ENCODE data around the gene SLC30A7.
"Not testable (repeated sequence)": the region's sequence is repeated elsewhere in the genome, so short reads cannot be mapped to it uniquely, and the experiment has no call there.

Gene SLC30A7

GRCh38 chr1:100889869-100890482, 5.9 kb upstream of the SLC30A7 start:
- H3K4me1 ChIP-seq (ENCODE audit: control insufficient read depth in 1 of 2, insufficient read depth in 2 of 2, low read length in 2 of 2); H3K4me3 ChIP-seq (ENCODE audit: low read depth in 1 of 2, low read length in 2 of 2); H3K36me3 ChIP-seq (ENCODE audit: control insufficient read depth in 1 of 2, insufficient read depth in 2 of 2, low read length in 2 of 2); H3K27me3 ChIP-seq (ENCODE audit: control insufficient read depth in 1 of 2, insufficient read depth in 2 of 2, low read length in 2 of 2); H3K27ac ChIP-seq (ENCODE audit: low read depth, low read length); H3K9ac ChIP-seq (ENCODE audit: low read depth in 1 of 2, low read length in 2 of 2): not testable (repeated sequence)
- H3K9me3 ChIP-seq (ENCODE audit: control insufficient read depth in 1 of 2, low read length in 2 of 2), result peaks cover 11 to 12% of the 10 kb centered on the region in 2 donors

- Histone ChIP-seq H3K36me3 (ENCODE audit: control insufficient read depth in 1 of 2, insufficient read depth in 2 of 2, low read length in 2 of 2) (peaks cover 0 to 2% of the 10 kb centered on the region in 2 donors), H3K4me3 (ENCODE audit: low read depth in 1 of 2, low read length in 2 of 2) (no peak overlapping the region), H3K9ac (ENCODE audit: low read depth in 1 of 2, low read length in 2 of 2) (no peak overlapping the region), H3K4me1 (ENCODE audit: control insufficient read depth in 1 of 2, insufficient read depth in 2 of 2, low read length in 2 of 2) (no peaks in the 10 kb centered on the region), H3K9me3 (ENCODE audit: control insufficient read depth in 1 of 2, low read length in 2 of 2) (peaks cover 11 to 12% of the 10 kb centered on the region in 2 donors), H3K27ac (ENCODE audit: low read depth, low read length) (no peak overlapping the region), H3K27me3 (ENCODE audit: control insufficient read depth in 1 of 2, insufficient read depth in 2 of 2, low read length in 2 of 2) (no peaks in the 10 kb centered on the region)
Observed at GRCh38 chr1:100891380-100891779, 4.5 kb upstream of the SLC30A7 start.

DNA sequence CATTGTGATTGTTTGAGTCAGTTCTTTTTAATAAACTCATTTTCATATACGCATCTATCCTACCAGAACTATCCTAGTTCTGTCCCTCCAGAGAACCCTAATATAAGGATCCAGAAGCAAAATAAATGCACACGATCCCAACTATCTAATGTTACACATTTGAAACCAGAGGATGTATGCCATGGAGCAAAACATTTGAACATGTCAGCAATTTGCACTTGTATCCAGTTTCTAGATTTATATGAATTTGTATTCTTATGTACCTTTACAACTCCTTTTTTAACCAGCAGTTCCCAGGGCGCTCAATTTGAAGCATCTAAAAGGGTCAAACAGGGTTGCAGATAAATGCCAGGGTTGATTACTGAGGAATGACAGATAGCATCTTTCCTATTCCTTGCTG, 3.3 kb upstream of the SLC30A7 start:
- peaks cover 9 to 10% of the 10 kb centered on the region in 2 donors for H3K4me1 ChIP-seq (ENCODE audit: control insufficient read depth in 1 of 2, insufficient read depth in 2 of 2, low read length in 2 of 2)
- no peak overlapping the region for H3K9ac ChIP-seq (ENCODE audit: low read depth in 1 of 2, low read length in 2 of 2)
- H3K4me3 ChIP-seq (ENCODE audit: low read depth in 1 of 2, low read length in 2 of 2), result no peak overlapping the region
- no peak overlapping the region for H3K27ac ChIP-seq (ENCODE audit: low read depth, low read length)
- no peaks in the 10 kb centered on the region for H3K36me3 ChIP-seq (ENCODE audit: control insufficient read depth in 1 of 2, insufficient read depth in 2 of 2, low read length in 2 of 2)
- H3K27me3 ChIP-seq (ENCODE audit: control insufficient read depth in 1 of 2, insufficient read depth in 2 of 2, low read length in 2 of 2), result no peaks in the 10 kb centered on the region
- H3K9me3 ChIP-seq (ENCODE audit: control insufficient read depth in 1 of 2, low read length in 2 of 2), result peaks cover 11 to 12% of the 10 kb centered on the region in 2 donors

GRCh38 chr1:100893718-100894117, 2.2 kb upstream of the SLC30A7 start:
- Histone ChIP-seq H3K36me3 (ENCODE audit: control insufficient read depth in 1 of 2, insufficient read depth in 2 of 2, low read length in 2 of 2) (peaks cover 0 to 3% of the 10 kb centered on the region in 2 donors), H3K4me1 (ENCODE audit: control insufficient read depth in 1 of 2, insufficient read depth in 2 of 2, low read length in 2 of 2) (peaks cover 17 to 18% of the 10 kb centered on the region in 2 donors), H3K9ac (ENCODE audit: low read depth in 1 of 2, low read length in 2 of 2) (peak overlapping the region in 1 of 2 donors; percentile 13), H3K27ac (ENCODE audit: low read depth, low read length) (no peak overlapping the region), H3K9me3 (ENCODE audit: control insufficient read depth in 1 of 2, low read length in 2 of 2) (peaks cover 11 to 12% of the 10 kb centered on the region in 2 donors), H3K27me3 (ENCODE audit: control insufficient read depth in 1 of 2, insufficient read depth in 2 of 2, low read length in 2 of 2) (no peaks in the 10 kb centered on the region), H3K4me3 (ENCODE audit: low read depth in 1 of 2, low read length in 2 of 2) (peak overlapping the region in 1 of 2 donors; percentile 98)

- H3K4me3 ChIP-seq (ENCODE audit: low read depth in 1 of 2, low read length in 2 of 2), result peak within 1 kb of the TSS; percentile 96 to 98
- H3K27ac ChIP-seq (ENCODE audit: low read depth, low read length), result peak within 1 kb of the TSS; percentile 90
- H3K4me1 ChIP-seq (ENCODE audit: control insufficient read depth in 1 of 2, insufficient read depth in 2 of 2, low read length in 2 of 2), result peaks cover 17 to 18% of the 10 kb centered on the region in 2 donors
- H3K9me3 ChIP-seq (ENCODE audit: control insufficient read depth in 1 of 2, low read length in 2 of 2), result peaks cover 3 to 5% of the 10 kb centered on the region in 2 donors
- H3K9ac ChIP-seq (ENCODE audit: low read depth in 1 of 2, low read length in 2 of 2), result peak within 1 kb of the TSS; percentile 63 to 93
- H3K27me3 ChIP-seq (ENCODE audit: control insufficient read depth in 1 of 2, insufficient read depth in 2 of 2, low read length in 2 of 2), result no peaks in the 10 kb centered on the region
- H3K36me3 ChIP-seq (ENCODE audit: control insufficient read depth in 1 of 2, insufficient read depth in 2 of 2, low read length in 2 of 2), result peaks cover 3 to 13% of the 10 kb centered on the region in 2 donors
Observed at GRCh38 chr1:100894603-100895539, 1.0 kb upstream of the SLC30A7 start, which contains the start of gene EXTL2. Gene EXTL2, minus strand, starts transcription at chr1:100894842. Its CDS starts 6,085 bp downstream, at chr1:100888757.

GRCh38 chr1:100896481-100896982, 642 bp downstream of the SLC30A7 start:
- Histone ChIP-seq H3K4me1 (ENCODE audit: control insufficient read depth in 1 of 2, insufficient read depth in 2 of 2, low read length in 2 of 2) (peaks cover 17 to 18% of the 10 kb centered on the region in 2 donors), H3K4me3 (ENCODE audit: low read depth in 1 of 2, low read length in 2 of 2) (peak overlapping the region; percentile 96 to 98), H3K27ac (ENCODE audit: low read depth, low read length) (peak overlapping the region; percentile 76), H3K36me3 (ENCODE audit: control insufficient read depth in 1 of 2, insufficient read depth in 2 of 2, low read length in 2 of 2) (peaks cover 5 to 18% of the 10 kb centered on the region in 2 donors), H3K27me3 (ENCODE audit: control insufficient read depth in 1 of 2, insufficient read depth in 2 of 2, low read length in 2 of 2) (no peaks in the 10 kb centered on the region), H3K9ac (ENCODE audit: low read depth in 1 of 2, low read length in 2 of 2) (peak overlapping the region; percentile 79 to 93), H3K9me3 (ENCODE audit: control insufficient read depth in 1 of 2, low read length in 2 of 2) (no peaks in the 10 kb centered on the region)

DNA sequence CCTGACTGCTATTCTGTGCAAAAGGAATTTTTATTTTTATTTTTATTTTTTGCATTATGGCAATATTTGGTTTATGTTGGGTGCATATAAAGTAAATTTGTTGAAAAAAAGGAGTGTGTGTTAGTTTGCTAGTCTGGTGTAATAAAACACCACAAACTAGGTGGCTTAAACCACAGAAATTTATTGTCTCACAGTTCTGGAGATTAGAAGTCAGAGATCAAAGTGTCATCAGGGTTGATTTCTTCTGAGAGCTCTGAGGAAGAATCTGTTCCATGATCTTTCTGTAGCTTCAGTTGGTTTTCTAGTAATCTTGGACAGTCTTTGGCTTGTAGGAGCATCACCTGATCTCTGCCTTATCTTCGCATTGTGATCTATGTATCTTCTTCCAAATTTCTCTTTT, 6.5 kb downstream of the SLC30A7 start:
- H3K27me3 ChIP-seq (ENCODE audit: control insufficient read depth in 1 of 2, insufficient read depth in 2 of 2, low read length in 2 of 2), result no peaks in the 10 kb centered on the region
- no peak overlapping the region for H3K27ac ChIP-seq (ENCODE audit: low read depth, low read length)
- no peak overlapping the region for H3K4me3 ChIP-seq (ENCODE audit: low read depth in 1 of 2, low read length in 2 of 2)
- peaks cover 10 to 14% of the 10 kb centered on the region in 2 donors for H3K4me1 ChIP-seq (ENCODE audit: control insufficient read depth in 1 of 2, insufficient read depth in 2 of 2, low read length in 2 of 2)
- peaks cover 24 to 43% of the 10 kb centered on the region in 2 donors for H3K36me3 ChIP-seq (ENCODE audit: control insufficient read depth in 1 of 2, insufficient read depth in 2 of 2, low read length in 2 of 2)
- H3K9ac ChIP-seq (ENCODE audit: low read depth in 1 of 2, low read length in 2 of 2), result no peak overlapping the region
- H3K9me3 ChIP-seq (ENCODE audit: control insufficient read depth in 1 of 2, low read length in 2 of 2), result no peaks in the 10 kb centered on the region

DNA sequence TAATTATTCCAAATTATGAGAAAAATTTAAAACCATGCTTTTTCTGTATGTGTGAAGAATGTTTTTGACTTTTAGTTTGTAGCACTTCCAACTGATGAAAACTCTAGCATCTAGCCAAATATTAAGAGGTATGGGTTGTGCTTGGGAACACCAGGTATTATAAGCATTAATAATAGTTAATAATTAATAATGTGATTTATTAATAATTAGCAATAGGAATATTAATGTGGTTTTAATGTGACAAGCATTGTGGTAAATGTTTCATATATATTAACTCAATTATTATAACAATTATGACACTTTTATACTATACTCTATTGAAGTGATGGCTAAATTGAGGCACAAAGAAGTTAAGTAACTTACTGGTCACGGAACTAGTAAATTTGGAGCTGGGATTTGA, 7.9 kb downstream of the SLC30A7 start:
- H3K4me3 ChIP-seq (ENCODE audit: low read depth in 1 of 2, low read length in 2 of 2), result no peak overlapping the region
- peaks cover 27 to 48% of the 10 kb centered on the region in 2 donors for H3K36me3 ChIP-seq (ENCODE audit: control insufficient read depth in 1 of 2, insufficient read depth in 2 of 2, low read length in 2 of 2)
- H3K4me1 ChIP-seq (ENCODE audit: control insufficient read depth in 1 of 2, insufficient read depth in 2 of 2, low read length in 2 of 2), result peaks cover 0 to 4% of the 10 kb centered on the region in 2 donors
- no peaks in the 10 kb centered on the region for H3K9me3 ChIP-seq (ENCODE audit: control insufficient read depth in 1 of 2, low read length in 2 of 2)
- no peak overlapping the region for H3K27ac ChIP-seq (ENCODE audit: low read depth, low read length)
- H3K9ac ChIP-seq (ENCODE audit: low read depth in 1 of 2, low read length in 2 of 2), result no peak overlapping the region
- no peaks in the 10 kb centered on the region for H3K27me3 ChIP-seq (ENCODE audit: control insufficient read depth in 1 of 2, insufficient read depth in 2 of 2, low read length in 2 of 2)

DNA sequence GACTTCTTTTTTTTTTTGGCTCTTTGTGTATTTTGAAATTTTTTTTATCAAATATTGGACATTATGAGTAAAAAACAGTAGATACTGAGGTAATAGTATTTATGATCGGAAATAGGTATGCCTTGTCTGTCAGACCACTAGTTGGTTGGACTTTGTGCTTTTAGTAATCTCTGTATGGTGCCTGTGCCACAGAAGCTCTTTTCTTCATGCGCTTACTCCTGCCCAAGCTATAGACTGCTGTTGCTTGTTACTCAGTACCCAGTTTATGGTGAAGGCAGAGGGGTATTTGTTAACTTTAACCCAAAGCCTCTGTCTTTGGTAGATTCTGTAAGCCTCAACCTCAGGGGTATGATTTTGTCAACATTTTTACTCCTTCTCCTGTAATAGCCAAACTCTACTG, 8.6 kb downstream of the SLC30A7 start:
- H3K4me1 ChIP-seq (ENCODE audit: control insufficient read depth in 1 of 2, insufficient read depth in 2 of 2, low read length in 2 of 2), result peaks cover 0 to 4% of the 10 kb centered on the region in 2 donors
- H3K9me3 ChIP-seq (ENCODE audit: control insufficient read depth in 1 of 2, low read length in 2 of 2), result no peaks in the 10 kb centered on the region
- H3K9ac ChIP-seq (ENCODE audit: low read depth in 1 of 2, low read length in 2 of 2), result no peak overlapping the region
- H3K27me3 ChIP-seq (ENCODE audit: control insufficient read depth in 1 of 2, insufficient read depth in 2 of 2, low read length in 2 of 2), result no peaks in the 10 kb centered on the region
- H3K36me3 ChIP-seq (ENCODE audit: control insufficient read depth in 1 of 2, insufficient read depth in 2 of 2, low read length in 2 of 2), result peaks cover 24 to 47% of the 10 kb centered on the region in 2 donors
- no peak overlapping the region for H3K4me3 ChIP-seq (ENCODE audit: low read depth in 1 of 2, low read length in 2 of 2)
- no peak overlapping the region for H3K27ac ChIP-seq (ENCODE audit: low read depth, low read length)

- no peak overlapping the region for H3K9ac ChIP-seq (ENCODE audit: low read depth in 1 of 2, low read length in 2 of 2)
- H3K9me3 ChIP-seq (ENCODE audit: control insufficient read depth in 1 of 2, low read length in 2 of 2), result no peaks in the 10 kb centered on the region
- H3K4me3 ChIP-seq (ENCODE audit: low read depth in 1 of 2, low read length in 2 of 2), result no peak overlapping the region
- no peaks in the 10 kb centered on the region for H3K27me3 ChIP-seq (ENCODE audit: control insufficient read depth in 1 of 2, insufficient read depth in 2 of 2, low read length in 2 of 2)
- H3K27ac ChIP-seq (ENCODE audit: low read depth, low read length), result no peak overlapping the region
- H3K4me1 ChIP-seq (ENCODE audit: control insufficient read depth in 1 of 2, insufficient read depth in 2 of 2, low read length in 2 of 2), result peaks cover 0 to 4% of the 10 kb centered on the region in 2 donors
- H3K36me3 ChIP-seq (ENCODE audit: control insufficient read depth in 1 of 2, insufficient read depth in 2 of 2, low read length in 2 of 2), result peaks cover 27 to 47% of the 10 kb centered on the region in 2 donors
Observed at GRCh38 chr1:100905181-100905580, 9.3 kb downstream of the SLC30A7 start.
